CD4-positive, CD25-positive, alpha-beta regulatory T cell (primary cell): ENCODE data around the gene DENND1A. TPM values are rescaled to one million over a fixed set of nuclear protein-coding genes. Genes with fewer than 3 reads are reported as not detected.

ENCODE experiments used
- ATAC-seq, 2 donors: fragments of 150-1000 bp; cut with Tn5 transposase; one replicate each; pipeline ENCODE4 v1.10.0; 2021; ENCODE audit warnings: low read depth in 2 of 2, moderate number of reproducible peaks in 2 of 2, moderate library complexity in 1 of 2
- DNase-seq, 3 donors: peaks; one replicate each; pipeline versions ENCODE4 v3.0.0 to v3.0.0-alpha.2; 2012 to 2022; ENCODE audit warnings: mixed read lengths in 1 of 3
- H3K27ac ChIP-seq: one replicate; pipeline ENCODE4 v1.7.0; 2013; ENCODE audit warnings: mild to moderate bottlenecking, low read length; ENCODE audit not compliant: insufficient read depth, poor library complexity, severe bottlenecking
- H3K27me3 ChIP-seq: one replicate; pipeline ENCODE4 v1.7.0; 2013; ENCODE audit warnings: low read length; ENCODE audit not compliant: control insufficient read depth, insufficient read depth
- H3K36me3 ChIP-seq: one replicate; pipeline ENCODE4 v1.7.0; 2013; ENCODE audit warnings: mild to moderate bottlenecking, low read length, moderate library complexity; ENCODE audit not compliant: control insufficient read depth, insufficient read depth
- H3K4me1 ChIP-seq: 2 replicates; pipeline ENCODE4 v1.7.0; 2013; ENCODE audit warnings: mild to moderate bottlenecking, low read length; ENCODE audit not compliant: insufficient read depth, control insufficient read depth, poor library complexity, severe bottlenecking
- H3K4me3 ChIP-seq: one replicate; pipeline ENCODE4 v1.7.0; 2013; ENCODE audit warnings: low read depth, mild to moderate bottlenecking, low read length, moderate library complexity
- H3K9me3 ChIP-seq, 2 experiments: 1 replicate in 1 of 2; 2 replicates in 1 of 2; pipeline ENCODE4 v1.7.0; 2013; ENCODE audit warnings: low read length in 2 of 2, mild to moderate bottlenecking in 1 of 2, moderate library complexity in 1 of 2; ENCODE audit not compliant: control insufficient read depth in 2 of 2
- H3K27ac Mint-ChIP-seq, 3 donors: one replicate each; pipeline ENCODE4 v1.8.0; 2020 to 2022; ENCODE audit warnings: mild to moderate bottlenecking in 3 of 3, mixed read lengths in 3 of 3, moderate library complexity in 2 of 3
- H3K27me3 Mint-ChIP-seq: one replicate; pipeline ENCODE4 v1.8.0; 2022; ENCODE audit warnings: mild to moderate bottlenecking, mixed read lengths
- H3K36me3 Mint-ChIP-seq: one replicate; pipeline ENCODE4 v1.8.0; 2020; ENCODE audit warnings: mixed read lengths
- H3K4me1 Mint-ChIP-seq, 4 donors: one replicate each; pipeline ENCODE4 v1.8.0; 2020 to 2022; ENCODE audit warnings: mixed read lengths in 4 of 4, mild to moderate bottlenecking in 1 of 4
- H3K4me3 Mint-ChIP-seq, 4 donors: one replicate each; pipeline ENCODE4 v1.8.0; 2020 to 2022; ENCODE audit warnings: mild to moderate bottlenecking in 4 of 4, mixed read lengths in 4 of 4, moderate library complexity in 3 of 4
- H3K9me3 Mint-ChIP-seq, 7 donors: one replicate each; pipeline ENCODE4 v1.8.0; 2020 to 2022; ENCODE audit warnings: mixed read lengths in 7 of 7, mild to moderate bottlenecking in 3 of 7, moderate library complexity in 2 of 7
- polyA plus RNA-seq, 4 donors: library from polyadenylated mRNA; unstranded; fragments of 300-500 nt; fragmentation: Illumina TruSeq; gene quantifications; one replicate each; pipeline ENCODE4 v1.2.3, GENCODE V29; 2021
- total RNA-seq: library from RNA; stranded (reverse); gene quantifications from one replicate; pipeline ENCODE4 v1.2.3, GENCODE V29; 2022

The DENND1A gene
- total and polyA plus RNA-seq, 5 donors from 2014 or later = 3.5 to 21.8 (median 4.7) TPM

GRCh38 chr9:123866497-123866896, 63.4 kb downstream of the DENND1A start:
- Mint-ChIP-seq H3K36me3 (peaks cover 4% of the 10 kb centered on the region), H3K9me3 (no peaks in the 10 kb centered on the region), H3K27me3 (no peaks in the 10 kb centered on the region), H3K4me3 (peak overlapping the region in 2 of 4 donors; percentile 21 to 29), H3K27ac (peak overlapping the region in 1 of 3 donors; percentile 81), H3K4me1 (peaks cover 24 to 30% (median 26%) of the 10 kb centered on the region in 4 donors)
- Histone ChIP-seq H3K9me3 (no peaks in the 10 kb centered on the region), H3K36me3 (no peaks in the 10 kb centered on the region), H3K27me3 (no peaks in the 10 kb centered on the region), H3K4me3 (no peak overlapping the region), H3K27ac (no peak overlapping the region), H3K4me1 (peaks cover 15% of the 10 kb centered on the region)
- ATAC-seq (no peak), DNase-seq (peak in 2 of 3 donors; percentile 30 to 41)

- no peaks in the 10 kb centered on the region for H3K9me3 Mint-ChIP-seq
- Histone ChIP-seq H3K4me1 (peaks cover 15% of the 10 kb centered on the region), H3K9me3 (no peaks in the 10 kb centered on the region), H3K36me3 (no peaks in the 10 kb centered on the region), H3K27ac (no peak overlapping the region), H3K27me3 (no peaks in the 10 kb centered on the region), H3K4me3 (no peak overlapping the region)
- H3K27ac Mint-ChIP-seq = peak overlapping the region in 1 of 3 donors; percentile 81
- no peak for DNase-seq
- H3K4me1 Mint-ChIP-seq = peaks cover 24 to 30% (median 26%) of the 10 kb centered on the region in 4 donors
- H3K27me3 Mint-ChIP-seq = no peaks in the 10 kb centered on the region
- H3K4me3 Mint-ChIP-seq = no peak overlapping the region
- no peak for ATAC-seq
- H3K36me3 Mint-ChIP-seq = peaks cover 4% of the 10 kb centered on the region
Measured at GRCh38 chr9:123865226-123866000, 64.5 kb downstream of the DENND1A start.

GRCh38 chr9:123864251-123864650, 65.7 kb downstream of the DENND1A start:
- Histone ChIP-seq H3K9me3 (no peaks in the 10 kb centered on the region), H3K27ac (no peak overlapping the region), H3K27me3 (no peaks in the 10 kb centered on the region), H3K36me3 (no peaks in the 10 kb centered on the region), H3K4me3 (no peak overlapping the region), H3K4me1 (peaks cover 15% of the 10 kb centered on the region)
- no peak for ATAC-seq
- Mint-ChIP-seq H3K27ac (no peak overlapping the region), H3K36me3 (no peaks in the 10 kb centered on the region), H3K4me3 (no peak overlapping the region), H3K27me3 (no peaks in the 10 kb centered on the region), H3K4me1 (peaks cover 26 to 30% (median 29%) of the 10 kb centered on the region in 4 donors), H3K9me3 (no peaks in the 10 kb centered on the region)
- no peak for DNase-seq

GRCh38 chr9:123863164-123863855, 66.6 kb downstream of the DENND1A start:
- H3K4me1 ChIP-seq = peaks cover 15% of the 10 kb centered on the region
- no peak overlapping the region for H3K27ac ChIP-seq
- Mint-ChIP-seq H3K4me1 (peaks cover 23 to 29% (median 25%) of the 10 kb centered on the region in 4 donors), H3K36me3 (no peaks in the 10 kb centered on the region), H3K4me3 (no peak overlapping the region), H3K27me3 (no peaks in the 10 kb centered on the region), H3K9me3 (no peaks in the 10 kb centered on the region), H3K27ac (no peak overlapping the region)
- DNase-seq (no peak), ATAC-seq (no peak)
- H3K4me3 ChIP-seq = no peak overlapping the region
- H3K9me3 ChIP-seq = no peaks in the 10 kb centered on the region
- no peaks in the 10 kb centered on the region for H3K27me3 ChIP-seq
- no peaks in the 10 kb centered on the region for H3K36me3 ChIP-seq

GRCh38 chr9:123861756-123862120, 68.2 kb downstream of the DENND1A start:
- Histone ChIP-seq H3K4me1 (peaks cover 3% of the 10 kb centered on the region), H3K9me3 (no peaks in the 10 kb centered on the region), H3K27ac (no peak overlapping the region), H3K36me3 (no peaks in the 10 kb centered on the region), H3K27me3 (no peaks in the 10 kb centered on the region), H3K4me3 (no peak overlapping the region)
- ATAC-seq = no peak
- no peak overlapping the region for H3K27ac Mint-ChIP-seq
- H3K4me3 Mint-ChIP-seq = no peak overlapping the region
- DNase-seq = no peak
- H3K4me1 Mint-ChIP-seq = peaks cover 9 to 16% (median 13%) of the 10 kb centered on the region in 4 donors
- H3K36me3 Mint-ChIP-seq = peaks cover 8% of the 10 kb centered on the region
- peaks cover 0 to 2% (median 0%) of the 10 kb centered on the region in 7 donors for H3K9me3 Mint-ChIP-seq
- H3K27me3 Mint-ChIP-seq = no peaks in the 10 kb centered on the region

- H3K27me3 Mint-ChIP-seq = no peaks in the 10 kb centered on the region
- H3K27ac ChIP-seq = no peak overlapping the region
- H3K9me3 Mint-ChIP-seq = peaks cover 0 to 4% (median 0%) of the 10 kb centered on the region in 7 donors
- no peak overlapping the region for H3K27ac Mint-ChIP-seq
- H3K4me1 ChIP-seq = no peaks in the 10 kb centered on the region
- H3K4me1 Mint-ChIP-seq = peaks cover 4 to 11% (median 8%) of the 10 kb centered on the region in 4 donors
- H3K36me3 ChIP-seq = no peaks in the 10 kb centered on the region
- H3K9me3 ChIP-seq = no peaks in the 10 kb centered on the region
- peak overlapping the region in 1 of 4 donors; percentile 5 for H3K4me3 Mint-ChIP-seq
- H3K36me3 Mint-ChIP-seq = peaks cover 12% of the 10 kb centered on the region
- DNase-seq (no peak), ATAC-seq (no peak)
- H3K27me3 ChIP-seq = no peaks in the 10 kb centered on the region
- no peak overlapping the region for H3K4me3 ChIP-seq
Measured at GRCh38 chr9:123861086-123861755, 68.7 kb downstream of the DENND1A start.

- peaks cover 16% of the 10 kb centered on the region for H3K36me3 Mint-ChIP-seq
- H3K4me3 ChIP-seq = no peak overlapping the region
- no peaks in the 10 kb centered on the region for H3K36me3 ChIP-seq
- H3K27ac Mint-ChIP-seq = no peak overlapping the region
- no peak for DNase-seq
- H3K27me3 Mint-ChIP-seq = no peaks in the 10 kb centered on the region
- H3K9me3 ChIP-seq = no peaks in the 10 kb centered on the region
- H3K9me3 Mint-ChIP-seq = peaks cover 0 to 4% (median 0%) of the 10 kb centered on the region in 7 donors
- H3K27me3 ChIP-seq = no peaks in the 10 kb centered on the region
- peaks cover 0 to 7% (median 5%) of the 10 kb centered on the region in 4 donors for H3K4me1 Mint-ChIP-seq
- no peak overlapping the region for H3K27ac ChIP-seq
- no peak overlapping the region for H3K4me3 Mint-ChIP-seq
- no peak for ATAC-seq
- H3K4me1 ChIP-seq = no peaks in the 10 kb centered on the region
Measured at GRCh38 chr9:123860603-123861002, 69.3 kb downstream of the DENND1A start.
